ENCODE results near the gene ABTB2.

DNA sequence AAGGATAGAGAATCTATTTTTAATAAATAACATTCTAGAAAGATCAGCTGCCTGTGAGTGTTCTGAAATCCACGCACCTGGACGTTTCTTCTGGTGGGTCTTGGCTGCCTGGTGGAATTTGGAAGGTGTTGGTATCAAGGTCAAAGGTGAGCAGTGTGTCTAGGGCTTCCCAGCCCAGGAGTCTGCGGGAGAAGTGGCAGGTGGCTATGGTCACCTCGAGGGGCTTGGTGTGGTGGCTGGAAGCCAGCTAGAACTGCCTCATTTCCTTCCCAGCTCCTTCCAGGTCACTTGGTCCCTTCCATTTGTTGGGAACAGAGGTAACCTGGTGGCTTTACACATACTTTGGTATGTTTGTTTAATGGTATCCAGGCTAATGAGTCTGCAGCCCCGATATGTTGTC is 210.9 kb downstream of the ABTB2 start:
- TF ChIP-seq EZH2 (IDR thresholded peaks at IDR 0.05; ENCODE audit: borderline replicate concordance, insufficient read depth, low read length, poor library complexity, severe bottlenecking) (no peak), POLR2AphosphoS5 (IDR thresholded peaks at IDR 0.05) (no peak), MXI1 (conservative IDR thresholded peaks at IDR 0.05; ENCODE audit: poor library complexity, severe bottlenecking) (no peak), EP300 (conservative IDR thresholded peaks at IDR 0.05; ENCODE audit: poor library complexity, severe bottlenecking) (no peak), SMC3 (conservative IDR thresholded peaks at IDR 0.05; ENCODE audit: poor library complexity) (no peak), TAF1 (IDR thresholded peaks at IDR 0.05; ENCODE audit: low read depth) (no peak), RAD21 (conservative IDR thresholded peaks at IDR 0.05) (no peak)
- TF ChIP-seq, protein P1, sequence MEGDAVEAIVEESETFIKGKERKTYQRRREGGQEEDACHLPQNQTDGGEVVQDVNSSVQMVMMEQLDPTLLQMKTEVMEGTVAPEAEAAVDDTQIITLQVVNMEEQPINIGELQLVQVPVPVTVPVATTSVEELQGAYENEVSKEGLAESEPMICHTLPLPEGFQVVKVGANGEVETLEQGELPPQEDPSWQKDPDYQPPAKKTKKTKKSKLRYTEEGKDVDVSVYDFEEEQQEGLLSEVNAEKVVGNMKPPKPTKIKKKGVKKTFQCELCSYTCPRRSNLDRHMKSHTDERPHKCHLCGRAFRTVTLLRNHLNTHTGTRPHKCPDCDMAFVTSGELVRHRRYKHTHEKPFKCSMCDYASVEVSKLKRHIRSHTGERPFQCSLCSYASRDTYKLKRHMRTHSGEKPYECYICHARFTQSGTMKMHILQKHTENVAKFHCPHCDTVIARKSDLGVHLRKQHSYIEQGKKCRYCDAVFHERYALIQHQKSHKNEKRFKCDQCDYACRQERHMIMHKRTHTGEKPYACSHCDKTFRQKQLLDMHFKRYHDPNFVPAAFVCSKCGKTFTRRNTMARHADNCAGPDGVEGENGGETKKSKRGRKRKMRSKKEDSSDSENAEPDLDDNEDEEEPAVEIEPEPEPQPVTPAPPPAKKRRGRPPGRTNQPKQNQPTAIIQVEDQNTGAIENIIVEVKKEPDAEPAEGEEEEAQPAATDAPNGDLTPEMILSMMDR (IDR thresholded peaks at IDR 0.05; ENCODE audit: poor library complexity, severe bottlenecking): no peak
- TF ChIP-seq, protein P2, sequence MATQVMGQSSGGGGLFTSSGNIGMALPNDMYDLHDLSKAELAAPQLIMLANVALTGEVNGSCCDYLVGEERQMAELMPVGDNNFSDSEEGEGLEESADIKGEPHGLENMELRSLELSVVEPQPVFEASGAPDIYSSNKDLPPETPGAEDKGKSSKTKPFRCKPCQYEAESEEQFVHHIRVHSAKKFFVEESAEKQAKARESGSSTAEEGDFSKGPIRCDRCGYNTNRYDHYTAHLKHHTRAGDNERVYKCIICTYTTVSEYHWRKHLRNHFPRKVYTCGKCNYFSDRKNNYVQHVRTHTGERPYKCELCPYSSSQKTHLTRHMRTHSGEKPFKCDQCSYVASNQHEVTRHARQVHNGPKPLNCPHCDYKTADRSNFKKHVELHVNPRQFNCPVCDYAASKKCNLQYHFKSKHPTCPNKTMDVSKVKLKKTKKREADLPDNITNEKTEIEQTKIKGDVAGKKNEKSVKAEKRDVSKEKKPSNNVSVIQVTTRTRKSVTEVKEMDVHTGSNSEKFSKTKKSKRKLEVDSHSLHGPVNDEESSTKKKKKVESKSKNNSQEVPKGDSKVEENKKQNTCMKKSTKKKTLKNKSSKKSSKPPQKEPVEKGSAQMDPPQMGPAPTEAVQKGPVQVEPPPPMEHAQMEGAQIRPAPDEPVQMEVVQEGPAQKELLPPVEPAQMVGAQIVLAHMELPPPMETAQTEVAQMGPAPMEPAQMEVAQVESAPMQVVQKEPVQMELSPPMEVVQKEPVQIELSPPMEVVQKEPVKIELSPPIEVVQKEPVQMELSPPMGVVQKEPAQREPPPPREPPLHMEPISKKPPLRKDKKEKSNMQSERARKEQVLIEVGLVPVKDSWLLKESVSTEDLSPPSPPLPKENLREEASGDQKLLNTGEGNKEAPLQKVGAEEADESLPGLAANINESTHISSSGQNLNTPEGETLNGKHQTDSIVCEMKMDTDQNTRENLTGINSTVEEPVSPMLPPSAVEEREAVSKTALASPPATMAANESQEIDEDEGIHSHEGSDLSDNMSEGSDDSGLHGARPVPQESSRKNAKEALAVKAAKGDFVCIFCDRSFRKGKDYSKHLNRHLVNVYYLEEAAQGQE (IDR thresholded peaks at IDR 0.05; ENCODE audit: borderline replicate concordance): no peak

All from neural cell (in vitro differentiated cells).